Astrocyte (in vitro differentiated cells and primary cell): ENCODE data around the gene CACNG1. TPM values are rescaled to one million over a fixed set of nuclear protein-coding genes. Genes with fewer than 3 reads are reported as not detected.

Source experiments
- DNase-seq: peaks from one replicate; pipeline ENCODE4 v3.0.0-alpha.2; 2010; ENCODE audit warnings: low read depth
- FAIRE-seq: peaks from 2 replicates; lab custom pipeline; 2011; peaks lifted over from hg19 to GRCh38; lab: Jason Lieb, UNC
- H2AFZ ChIP-seq: 2 replicates; pipeline ENCODE4 v1.6.0; 2012; ENCODE audit warnings: low read depth, low read length, inconsistent platforms
- H3K27ac ChIP-seq: 2 replicates; pipeline ENCODE4 v1.5.1; 2011; ENCODE audit warnings: low read depth, low read length, inconsistent platforms
- H3K27me3 ChIP-seq: 2 replicates; pipeline ENCODE4 v1.6.0; 2011; ENCODE audit warnings: low read length, inconsistent platforms; ENCODE audit not compliant: insufficient read depth
- H3K36me3 ChIP-seq: 2 replicates; pipeline ENCODE4 v1.5.1; 2011; ENCODE audit warnings: low read length, inconsistent platforms; ENCODE audit not compliant: insufficient read depth
- H3K4me1 ChIP-seq: 2 replicates; pipeline ENCODE4 v1.5.1; 2011; ENCODE audit warnings: low read length, inconsistent platforms; ENCODE audit not compliant: insufficient read depth
- H3K4me2 ChIP-seq: 2 replicates; pipeline ENCODE4 v1.6.0; 2012; ENCODE audit warnings: low read length, inconsistent platforms
- H3K4me3 ChIP-seq: 2 replicates; pipeline ENCODE4 v1.5.1; 2011; ENCODE audit warnings: low read depth, mild to moderate bottlenecking, low read length, inconsistent platforms; ENCODE audit not compliant: insufficient read depth
- H3K79me2 ChIP-seq: 2 replicates; pipeline ENCODE4 v1.6.0; 2012; ENCODE audit warnings: mild to moderate bottlenecking, low read length, inconsistent platforms; ENCODE audit not compliant: insufficient read depth
- H3K9ac ChIP-seq: 2 replicates; pipeline ENCODE4 v1.6.0; 2012; ENCODE audit warnings: mild to moderate bottlenecking, low read length, inconsistent platforms
- H3K9me3 ChIP-seq: 2 replicates; pipeline ENCODE4 v1.5.1; 2012; ENCODE audit warnings: low read depth, mild to moderate bottlenecking, low read length, inconsistent platforms; ENCODE audit not compliant: insufficient read depth
- H4K20me1 ChIP-seq: 2 replicates; pipeline ENCODE4 v1.6.0; 2012; ENCODE audit warnings: low read length, inconsistent platforms; ENCODE audit not compliant: insufficient read depth
- H3K27ac Mint-ChIP-seq: one replicate; pipeline ENCODE4 v1.8.0; 2021; ENCODE audit warnings: mild to moderate bottlenecking, mixed read lengths; ENCODE audit not compliant: unreplicated experiment
- H3K27me3 Mint-ChIP-seq: one replicate; pipeline ENCODE4 v1.8.0; 2021; ENCODE audit warnings: low read depth, mixed read lengths; ENCODE audit not compliant: unreplicated experiment
- H3K36me3 Mint-ChIP-seq: one replicate; pipeline ENCODE4 v1.8.0; 2021; ENCODE audit warnings: low read depth, mixed read lengths; ENCODE audit not compliant: unreplicated experiment
- H3K4me1 Mint-ChIP-seq: one replicate; pipeline ENCODE4 v1.8.0; 2021; ENCODE audit warnings: low read depth, mixed read lengths; ENCODE audit not compliant: unreplicated experiment
- H3K4me3 Mint-ChIP-seq: one replicate; pipeline ENCODE4 v1.8.0; 2021; ENCODE audit warnings: mild to moderate bottlenecking, moderate library complexity, mixed read lengths; ENCODE audit not compliant: unreplicated experiment
- H3K9me3 Mint-ChIP-seq: one replicate; pipeline ENCODE4 v1.8.0; 2021; ENCODE audit warnings: mild to moderate bottlenecking, mixed read lengths; ENCODE audit not compliant: unreplicated experiment
- CTCF ChIP-seq: IDR thresholded peaks from 2 replicates; pipeline ENCODE4 v1.5.1; 2011; ENCODE audit warnings: low read depth, mild to moderate bottlenecking, inconsistent platforms, low read length, moderate library complexity; ENCODE audit not compliant: insufficient read depth
- EZH2 ChIP-seq: IDR thresholded peaks from 2 replicates; pipeline ENCODE4 v1.6.1; 2012; ENCODE audit warnings: mild to moderate bottlenecking, low read length, inconsistent platforms; ENCODE audit not compliant: insufficient read depth
- total RNA-seq: library from RNA; stranded (reverse); gene quantifications from 2 replicates; pipeline ENCODE4 v1.2.1, GENCODE V29; 2021

The CACNG1 gene
- total RNA-seq, 1 donor from 2014 or later, result not detected

GRCh38 chr17:67056746-67057490 is 12.6 kb downstream of the CACNG1 start:
- Histone ChIP-seq H3K27ac (no peak overlapping the region), H3K79me2 (no peaks in the 10 kb centered on the region), H3K9ac (no peak overlapping the region), H3K36me3 (no peaks in the 10 kb centered on the region), H3K9me3 (no peaks in the 10 kb centered on the region), H3K4me1 (no peaks in the 10 kb centered on the region), H2AFZ (no peak overlapping the region), H4K20me1 (no peaks in the 10 kb centered on the region), H3K4me2 (no peak overlapping the region), H3K4me3 (no peak overlapping the region), H3K27me3 (no peaks in the 10 kb centered on the region)
- no peak for DNase-seq
- TF ChIP-seq CTCF (no peak), EZH2 (no peak)
- H3K4me1 Mint-ChIP-seq, result no peaks in the 10 kb centered on the region
- peaks cover 3% of the 10 kb centered on the region for H3K9me3 Mint-ChIP-seq
- peaks cover 2% of the 10 kb centered on the region for H3K36me3 Mint-ChIP-seq
- peaks cover 17% of the 10 kb centered on the region for H3K27me3 Mint-ChIP-seq
- no peak overlapping the region for H3K4me3 Mint-ChIP-seq
- FAIRE-seq, result no peak
- H3K27ac Mint-ChIP-seq, result no peak overlapping the region

- H3K4me1 ChIP-seq, result no peaks in the 10 kb centered on the region
- H3K9me3 Mint-ChIP-seq, result peaks cover 3% of the 10 kb centered on the region
- H3K27me3 Mint-ChIP-seq, result peaks cover 11% of the 10 kb centered on the region
- H3K27ac ChIP-seq, result no peak overlapping the region
- no peak overlapping the region for H3K4me3 ChIP-seq
- H3K9ac ChIP-seq, result no peak overlapping the region
- H2AFZ ChIP-seq, result no peak overlapping the region
- no peaks in the 10 kb centered on the region for H3K27me3 ChIP-seq
- H3K36me3 Mint-ChIP-seq, result peaks cover 2% of the 10 kb centered on the region
- no peak overlapping the region for H3K4me3 Mint-ChIP-seq
- TF ChIP-seq CTCF (no peak), EZH2 (no peak)
- no peak for FAIRE-seq
- no peak for DNase-seq
- H4K20me1 ChIP-seq, result no peaks in the 10 kb centered on the region
- H3K79me2 ChIP-seq, result no peaks in the 10 kb centered on the region
- peaks cover under 1% of the 10 kb centered on the region for H3K4me1 Mint-ChIP-seq
- no peak overlapping the region for H3K4me2 ChIP-seq
- no peak overlapping the region for H3K27ac Mint-ChIP-seq
- H3K9me3 ChIP-seq, result no peaks in the 10 kb centered on the region
- H3K36me3 ChIP-seq, result no peaks in the 10 kb centered on the region
Measured at GRCh38 chr17:67058036-67058435, 13.7 kb downstream of the CACNG1 start.

- Histone ChIP-seq H3K27me3 (no peaks in the 10 kb centered on the region), H3K79me2 (no peaks in the 10 kb centered on the region), H3K27ac (no peak overlapping the region), H4K20me1 (no peaks in the 10 kb centered on the region), H2AFZ (no peak overlapping the region), H3K9ac (no peak overlapping the region), H3K9me3 (no peaks in the 10 kb centered on the region), H3K4me2 (no peak overlapping the region), H3K4me1 (no peaks in the 10 kb centered on the region), H3K36me3 (no peaks in the 10 kb centered on the region), H3K4me3 (no peak overlapping the region)
- FAIRE-seq (no peak), DNase-seq (no peak)
- no peak for TF ChIP-seq CTCF
- no peak for TF ChIP-seq EZH2
- Mint-ChIP-seq H3K27me3 (peaks cover 8% of the 10 kb centered on the region), H3K27ac (no peak overlapping the region), H3K4me1 (peaks cover 1% of the 10 kb centered on the region), H3K9me3 (peaks cover 3% of the 10 kb centered on the region), H3K36me3 (peaks cover 2% of the 10 kb centered on the region), H3K4me3 (no peak overlapping the region)
Measured at GRCh38 chr17:67059372-67059771, 15.0 kb downstream of the CACNG1 start.
